K562 (cell line): ENCODE measurements around the gene DOCK1. TPM values are rescaled to one million over a fixed set of nuclear protein-coding genes. Genes with fewer than 3 reads are reported as not detected.

Experiments used
- ATAC-seq: fragments of 200-7000 bp; cut with Tn5 transposase; 3 replicates; pipeline ENCODE4 v1.9.1; 2020; ENCODE audit warnings: moderate library complexity
- BruUV-seq: library from RNA; stranded (reverse); fragments of 400-500 nt; replicated peaks from 2 replicates; lab custom pipeline; 2021; lab: Mats Ljungman, UMichigan
- CTCF ChIA-PET: fragments of 300-600 bp; formaldehyde crosslinking; extraction: SDS; loops from one replicate; lab custom pipeline; 2021; ENCODE audit warnings: low intra/inter-chr PET ratio; lab: Yijun Ruan, JAX
- POLR2A ChIA-PET: fragments of 300-600, 350-650 bp; sonication (Branson Sonifier 250); formaldehyde crosslinking; extraction: SDS; loops from one replicate; lab custom pipeline; 2021; ENCODE audit warnings: antibody characterized with exemption, inconsistent platforms; lab: Yijun Ruan, JAX
- DNase-seq, 4 experiments: peaks; one replicate each; pipeline versions ENCODE4 v3.0.0 to v3.0.0-alpha.2; 2011 to 2018; ENCODE audit warnings: low spot score in 3 of 4, mixed read lengths in 3 of 4; ENCODE audit errors: extremely low read depth in 1 of 4
- FAIRE-seq: peaks from 2 replicates; lab custom pipeline; 2011; peaks lifted over from hg19 to GRCh38; lab: Jason Lieb, UNC
- H2AFZ ChIP-seq: 2 replicates; pipeline ENCODE4 v1.6.0; 2011; ENCODE audit warnings: low read depth, low read length, control low read depth, inconsistent platforms
- H3K27ac ChIP-seq: fragments of 200-600 bp; 3 replicates; pipeline ENCODE4 v1.8.0; 2011; ENCODE audit warnings: low read depth, mild to moderate bottlenecking, control low read depth, inconsistent platforms, low read length, moderate library complexity, mixed read lengths; ENCODE audit errors: extremely low read depth
- H3K27me3 ChIP-seq, 2 experiments: fragments of 300-600 bp in 1 of 2; 2 replicates in 1 of 2; 3 replicates in 1 of 2; pipeline versions ENCODE4 v1.6.0 to v1.8.0; 2011; ENCODE audit warnings: inconsistent platforms in 2 of 2, low read length in 2 of 2, mild to moderate bottlenecking in 1 of 2, mixed read lengths in 1 of 2, moderate library complexity in 1 of 2; ENCODE audit not compliant: control insufficient read depth in 2 of 2, insufficient read depth in 2 of 2
- H3K36me3 ChIP-seq: fragments of 300-600 bp; 3 replicates; pipeline ENCODE4 v1.8.0; 2011; ENCODE audit warnings: mild to moderate bottlenecking, low read length, inconsistent platforms; ENCODE audit not compliant: control insufficient read depth, insufficient read depth
- H3K4me1 ChIP-seq, 2 experiments: fragments of 200-600 bp in 1 of 2; replicated peaks in 1 of 2; 2 replicates in 1 of 2; 3 replicates in 1 of 2; pipeline versions ENCODE4 v1.5.1 to v1.8.0; 2011; ENCODE audit warnings: inconsistent platforms in 2 of 2, low read length in 2 of 2, mild to moderate bottlenecking in 1 of 2, mixed read lengths in 1 of 2, moderate library complexity in 1 of 2; ENCODE audit not compliant: control insufficient read depth in 2 of 2, insufficient read depth in 2 of 2
- H3K4me2 ChIP-seq: 2 replicates; pipeline ENCODE4 v1.6.1; 2011; ENCODE audit warnings: low read length, control low read depth, inconsistent platforms, mixed read lengths; ENCODE audit not compliant: insufficient read depth
- H3K4me3 ChIP-seq: fragments of 200-600 bp; sonication (generic), shearing (Covaris generic); 2 replicates; pipeline ENCODE4 v1.5.1; 2016; ENCODE audit warnings: control low read depth, inconsistent platforms
- H3K79me2 ChIP-seq: fragments of 200-600 bp; 3 replicates; pipeline ENCODE4 v1.8.0; 2011; ENCODE audit warnings: low read length, inconsistent platforms; ENCODE audit not compliant: control insufficient read depth, insufficient read depth
- H3K9ac ChIP-seq, 2 experiments: 2 replicates each; pipeline versions ENCODE4 v1.6.0 to v1.6.1; 2011; ENCODE audit warnings: low read depth in 2 of 2, low read length in 2 of 2, control low read depth in 1 of 2, inconsistent platforms in 1 of 2, mild to moderate bottlenecking in 1 of 2, mixed read lengths in 1 of 2; ENCODE audit not compliant: insufficient read depth in 1 of 2
- H3K9me1 ChIP-seq: one replicate; pipeline ENCODE4 v1.6.0; 2011; ENCODE audit warnings: inconsistent platforms, mild to moderate bottlenecking, low read length, moderate library complexity; ENCODE audit not compliant: control insufficient read depth, insufficient read depth
- H3K9me3 ChIP-seq: replicated peaks from 2 replicates; pipeline ENCODE4 v1.5.1; 2011; ENCODE audit warnings: low read depth, low read length, inconsistent platforms; ENCODE audit not compliant: control insufficient read depth, insufficient read depth
- H4K20me1 ChIP-seq: replicated peaks from 2 replicates; pipeline ENCODE4 v1.6.1; 2011; ENCODE audit warnings: low read length, inconsistent platforms, mixed read lengths; ENCODE audit not compliant: control insufficient read depth, insufficient read depth
- TRIM24 ChIP-seq, 2 experiments: fragments of 450-650 bp; IDR thresholded peaks; 2 replicates each; pipeline ENCODE4 v1.6.1; 2016
- TRIM25 ChIP-seq: fragments of 450-650 bp; IDR thresholded peaks from 2 replicates; pipeline ENCODE4 v1.7.0; 2016; ENCODE audit warnings: borderline replicate concordance
- U2AF2 ChIP-seq: fragments of 200-400 bp; formaldehyde crosslinking; optimal IDR thresholded peaks from 2 replicates; pipeline ENCODE3; 2017; ENCODE audit warnings: low read depth, mild to moderate bottlenecking, low read length
- ZNF436 ChIP-seq: fragments of 250-450, 450-650 bp; sonication (Bioruptor Pico); formaldehyde crosslinking; IDR thresholded peaks from 2 replicates; pipeline ENCODE4 v1.7.0; 2020; ENCODE audit warnings: mild to moderate bottlenecking
- WGBS: fragments of 100-300 bp; shearing (Covaris generic); methylation state at CpG from one replicate; pipeline ENCODE4 v1.1.6; 2016; ENCODE audit warnings: low coverage, mixed read lengths; ENCODE audit not compliant: insufficient coverage; ENCODE audit errors: missing lambda C conversion rate; 5-methylcytosine and 5-hydroxymethylcytosine counted together
- in situ Hi-C: fragments of 300-500 bp; cut with MboI; formaldehyde crosslinking; loops from 4 replicates; pipeline ENCODE4 v1.15.0; 2018; ENCODE audit warnings: inconsistent platforms, mixed read lengths
- intact Hi-C: fragments of 100-400 bp; cut with micrococcal nuclease; formaldehyde crosslinking; loops from 2 replicates; pipeline ENCODE4 v1.14.2; 2022
- polyA plus RNA-seq, 8 experiments: library from polyadenylated mRNA; depleted of rRNA in 4 of 8; stranded (reverse) in 5 of 8; unstranded in 3 of 8; fragments of >200 nt; fragmentation: Nextera tagmentation in 2 of 8; fragmentation: Illumina TruSeq in 1 of 8; extraction: Ambion mirVana in 2 of 8; extraction: Trizol in 1 of 8; gene quantifications; 2 replicates each; pipeline versions ENCODE4 v1.2.1 to v1.2.3, GENCODE V29; 2011 to 2014; ENCODE audit warnings: inconsistent platforms in 1 of 8, missing spikeins in 1 of 8
- total RNA-seq, 7 experiments: library from RNA; depleted of rRNA in 6 of 7; stranded (reverse); fragments of >200 nt in 6 of 7; fragmentation: Illumina TruSeq in 2 of 7; extraction: Trizol in 2 of 7; gene quantifications; 2 replicates each; pipeline versions ENCODE4 v1.2.1 to v1.2.3, GENCODE V29; 2011 to 2021; ENCODE audit warnings: low replicate concordance in 1 of 7

DOCK1 gene
- total and polyA plus RNA-seq, 9 of the 15 experiments (the other 6 are each of a cell fraction or from before 2014, with no cell fraction given): 0.31 TPM; not detected in 8

- TF ChIP-seq TRIM24 (IDR thresholded peaks at IDR 0.05): no peak
- TF ChIP-seq TRIM25: no peak
- TF ChIP-seq U2AF2: no peak
- TF ChIP-seq ZNF436 (CRISPR knock-in tag): no peak
- ChIA-PET POLR2A (no interaction called here), CTCF (no interaction called here)
- no peak overlapping the region for H3K4me3 ChIP-seq
- no peaks in the 10 kb centered on the region for H3K9me3 ChIP-seq
- no peak overlapping the region for H2AFZ ChIP-seq
- H3K27ac ChIP-seq: no peak overlapping the region
- H3K79me2 ChIP-seq: no peaks in the 10 kb centered on the region
- BruUV-seq: no TSS peak
- H3K9ac ChIP-seq: no peak overlapping the region
- H3K27me3 ChIP-seq: no peaks in the 10 kb centered on the region
- intact Hi-C loops: no loop called here
- H3K4me1 ChIP-seq: no peaks in the 10 kb centered on the region
- FAIRE-seq (no peak), DNase-seq (no peak), ATAC-seq (no peak)
- no peak overlapping the region for H3K4me2 ChIP-seq
- no peaks in the 10 kb centered on the region for H3K9me1 ChIP-seq
- H4K20me1 ChIP-seq: no peaks in the 10 kb centered on the region
- 2% methylated on average over 13 of the region's 13 CpGs for WGBS
- in situ Hi-C loops: no loop called here
- no peaks in the 10 kb centered on the region for H3K36me3 ChIP-seq
These were observed 119.6 kb downstream of the DOCK1 start for GRCh38 chr10:127024685-127025435.
